Kidney epithelial cell (primary cell): Measurements from ENCODE around the gene AIMP1. TPM values are rescaled to one million over a fixed set of nuclear protein-coding genes. Genes with fewer than 3 reads are reported as not detected.
A peak's percentile ranks its signal among the peaks of the same experiment; 100 is the strongest.

Source experiments
- DNase-seq: peaks from one replicate; pipeline ENCODE4 v3.0.0-alpha.2; 2010; ENCODE audit warnings: low read depth
- H3K27me3 ChIP-seq: 2 replicates; pipeline ENCODE4 v1.6.0; 2011; ENCODE audit warnings: low read length; ENCODE audit not compliant: control insufficient read depth, insufficient read depth
- H3K36me3 ChIP-seq: 2 replicates; pipeline ENCODE4 v1.5.1; 2011; ENCODE audit warnings: low read length; ENCODE audit not compliant: control insufficient read depth, insufficient read depth
- H3K4me3 ChIP-seq: 2 replicates; pipeline ENCODE4 v1.5.1; 2011; ENCODE audit warnings: low read depth, mild to moderate bottlenecking, control low read depth, low read length
- CTCF ChIP-seq: IDR thresholded peaks from 2 replicates; pipeline ENCODE4 v1.5.1; 2011; ENCODE audit warnings: mild to moderate bottlenecking, moderate library complexity, low read length, control low read depth, inconsistent platforms; ENCODE audit not compliant: insufficient read depth, poor library complexity, severe bottlenecking
- total RNA-seq: library from RNA; depleted of rRNA; stranded (reverse); fragments of >200 nt; gene quantifications from 2 replicates; pipeline ENCODE4 v1.2.3, GENCODE V29; 2015

Gene AIMP1
- total RNA-seq, 1 donor from 2014 or later: 32.7 TPM

DNA sequence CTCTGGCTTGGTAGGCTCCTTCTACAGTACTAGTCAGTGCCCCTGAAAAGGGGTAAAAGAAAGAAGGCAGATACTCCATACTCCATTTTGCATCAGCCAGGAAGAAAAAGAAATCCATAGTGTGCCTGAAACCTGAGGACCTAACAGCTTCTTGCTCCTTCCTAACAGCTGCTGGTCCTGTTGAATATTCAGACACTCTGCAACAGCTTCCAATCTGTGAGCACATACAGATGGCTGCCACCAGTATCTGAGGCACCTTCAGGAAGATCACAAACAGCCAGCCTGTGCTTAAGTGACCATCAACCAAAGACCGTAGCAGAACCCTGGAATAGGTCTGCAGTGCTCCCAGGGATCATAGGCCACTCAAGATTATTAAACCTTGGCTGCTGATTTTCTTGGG lies 47.9 kb downstream of the AIMP1 start:
- Histone ChIP-seq H3K4me3 (no peak overlapping the region), H3K27me3 (no peaks in the 10 kb centered on the region), H3K36me3 (no peaks in the 10 kb centered on the region)
- no peak for DNase-seq
- no peak for TF ChIP-seq CTCF

DNA sequence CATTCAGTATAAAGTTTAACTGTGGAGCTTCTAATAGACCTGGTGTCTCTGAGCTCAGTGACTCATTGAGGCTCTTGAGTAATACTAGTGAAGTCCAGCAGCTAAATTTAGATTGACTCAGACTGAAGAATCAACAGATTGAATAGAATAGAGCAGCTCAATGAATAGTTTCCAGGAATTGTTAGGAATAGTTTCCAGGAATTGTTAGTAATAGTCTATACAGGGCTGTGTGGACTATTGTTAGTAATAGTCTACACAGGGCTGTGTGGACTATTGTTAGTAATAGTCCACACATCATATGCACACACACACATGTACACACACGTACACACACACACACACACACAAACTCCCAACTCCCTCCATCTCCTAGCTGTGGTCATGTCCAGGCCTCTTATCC lies 49.3 kb downstream of the AIMP1 start:
- H3K36me3 ChIP-seq: no peaks in the 10 kb centered on the region
- H3K4me3 ChIP-seq: no peak overlapping the region
- no peaks in the 10 kb centered on the region for H3K27me3 ChIP-seq
- no peak for TF ChIP-seq CTCF
- peak; percentile 82 for DNase-seq

DNA sequence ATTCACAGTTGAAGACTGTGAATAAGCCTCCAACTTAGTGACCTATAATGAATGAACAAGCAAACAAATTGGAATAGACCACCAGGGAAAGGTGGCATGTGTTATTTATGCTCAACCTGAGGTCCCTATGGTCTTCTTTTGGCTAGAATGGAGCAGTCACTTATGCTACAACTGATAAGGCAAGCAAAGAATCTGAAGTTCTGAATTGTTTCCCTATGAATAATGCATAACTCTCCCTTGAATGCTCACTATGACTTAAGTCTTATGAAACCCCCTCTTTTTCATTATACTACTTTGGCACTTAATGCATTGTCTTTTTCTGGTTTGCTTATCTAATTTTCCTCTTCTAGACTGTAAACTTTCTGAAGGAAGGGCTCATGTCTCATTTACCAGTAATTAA lies 49.7 kb downstream of the AIMP1 start:
- H3K27me3 ChIP-seq: no peaks in the 10 kb centered on the region
- no peak overlapping the region for H3K4me3 ChIP-seq
- DNase-seq: no peak
- no peak for TF ChIP-seq CTCF
- no peaks in the 10 kb centered on the region for H3K36me3 ChIP-seq

- H3K4me3 ChIP-seq: no peak overlapping the region
- H3K36me3 ChIP-seq: no peaks in the 10 kb centered on the region
- no peak for DNase-seq
- no peak for TF ChIP-seq CTCF
- no peaks in the 10 kb centered on the region for H3K27me3 ChIP-seq
Observed at GRCh38 chr4:106367072-106367471, 50.7 kb downstream of the AIMP1 start.

DNA sequence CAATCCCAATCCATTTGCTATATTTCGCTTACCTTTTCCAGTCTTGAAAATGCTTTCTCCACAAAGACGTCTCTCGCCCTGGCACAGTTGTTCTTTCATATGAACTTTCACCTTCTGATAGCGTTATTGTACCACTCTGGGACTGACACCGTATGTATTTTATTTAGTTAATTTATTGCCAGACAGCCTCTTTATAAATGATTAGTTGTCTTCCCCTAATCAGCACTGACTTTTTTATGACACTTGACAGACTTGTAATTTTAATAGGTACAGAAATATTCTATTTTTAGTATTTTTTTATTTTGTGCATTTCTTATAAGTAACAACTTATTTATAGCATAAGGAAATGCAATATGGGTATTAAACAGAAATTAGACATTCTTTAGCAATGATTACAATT lies 52.3 kb downstream of the AIMP1 start, which contains the start of gene GIMD1:
Gene GIMD1, minus strand, starts transcription at position 101 of the 400 bp plus-strand sequence. CDS start 1,343 bp downstream, outside the sequence.
- no peak for TF ChIP-seq CTCF
- no peak within 1 kb of the TSS for H3K4me3 ChIP-seq
- no peak for DNase-seq
- H3K27me3 ChIP-seq: no peaks in the 10 kb centered on the region
- H3K36me3 ChIP-seq: no peaks in the 10 kb centered on the region

DNA sequence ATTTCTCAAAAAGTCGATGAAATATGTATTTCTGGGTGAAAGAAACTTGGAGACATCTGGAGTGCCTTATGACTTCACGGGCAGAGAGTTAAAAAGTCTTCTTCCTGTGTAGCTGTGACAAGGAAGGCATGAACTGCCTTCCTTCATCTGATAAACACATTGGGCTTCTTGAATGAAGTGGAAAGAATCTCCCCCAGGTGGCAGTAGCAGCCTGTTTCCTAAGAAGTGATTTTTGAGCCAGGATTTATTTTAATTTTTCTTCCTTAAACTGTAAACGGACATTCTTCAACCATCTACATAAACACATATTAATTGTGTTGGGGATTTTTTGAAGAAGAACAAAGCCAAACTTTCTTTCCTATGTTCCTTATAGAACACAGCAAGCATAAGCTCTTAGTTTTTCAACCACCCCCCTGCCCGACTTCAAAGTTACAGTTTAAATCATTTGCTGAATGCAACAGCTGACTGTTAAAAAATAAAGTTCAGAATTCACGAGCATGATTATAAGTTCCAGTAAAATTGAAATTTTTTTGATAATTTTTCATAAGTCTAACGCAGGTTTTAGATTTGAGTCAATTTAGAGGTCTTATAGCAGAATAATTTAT lies 53.2 kb downstream of the AIMP1 start:
- H3K4me3 ChIP-seq: no peak overlapping the region
- no peaks in the 10 kb centered on the region for H3K27me3 ChIP-seq
- peak; percentile 78 for TF ChIP-seq CTCF
- peak; percentile 44 for DNase-seq
- no peaks in the 10 kb centered on the region for H3K36me3 ChIP-seq
